Measurements from ENCODE around the gene ABR.

GRCh38 chr17:1116602-1117001, 63.2 kb downstream of the ABR start:
- TF ChIP-seq CTCF (IDR thresholded peaks at IDR 0.05) (no peak), BHLHE40 (IDR thresholded peaks at IDR 0.05; ENCODE audit: low read depth, low read length) (no peak), POLR2A (IDR thresholded peaks at IDR 0.05; ENCODE audit: low read length) (no peak), CBX2 (IDR thresholded peaks at IDR 0.05; ENCODE audit: borderline replicate concordance, low read depth) (no peak), MAX (IDR thresholded peaks at IDR 0.05) (no peak), REST (IDR thresholded peaks at IDR 0.05) (no peak), RNF2 (IDR thresholded peaks at IDR 0.05; ENCODE audit: borderline replicate concordance, low read depth) (no peak), RFX5 (IDR thresholded peaks at IDR 0.05) (no peak), EP300 (IDR thresholded peaks at IDR 0.05) (no peak), RARB (CRISPR knock-in tag; IDR thresholded peaks at IDR 0.05) (no peak), BCL3 (IDR thresholded peaks at IDR 0.05) (no peak)
